Activated T-cell treated with anti-CD3 and anti-CD28 coated beads for 4 hours (primary cell): ENCODE measurements around the gene NPTX1.

Experiments used
- DNase-seq: peaks from one replicate; pipeline ENCODE4 v3.0.0-alpha.2; 2020

Gene NPTX1

DNA sequence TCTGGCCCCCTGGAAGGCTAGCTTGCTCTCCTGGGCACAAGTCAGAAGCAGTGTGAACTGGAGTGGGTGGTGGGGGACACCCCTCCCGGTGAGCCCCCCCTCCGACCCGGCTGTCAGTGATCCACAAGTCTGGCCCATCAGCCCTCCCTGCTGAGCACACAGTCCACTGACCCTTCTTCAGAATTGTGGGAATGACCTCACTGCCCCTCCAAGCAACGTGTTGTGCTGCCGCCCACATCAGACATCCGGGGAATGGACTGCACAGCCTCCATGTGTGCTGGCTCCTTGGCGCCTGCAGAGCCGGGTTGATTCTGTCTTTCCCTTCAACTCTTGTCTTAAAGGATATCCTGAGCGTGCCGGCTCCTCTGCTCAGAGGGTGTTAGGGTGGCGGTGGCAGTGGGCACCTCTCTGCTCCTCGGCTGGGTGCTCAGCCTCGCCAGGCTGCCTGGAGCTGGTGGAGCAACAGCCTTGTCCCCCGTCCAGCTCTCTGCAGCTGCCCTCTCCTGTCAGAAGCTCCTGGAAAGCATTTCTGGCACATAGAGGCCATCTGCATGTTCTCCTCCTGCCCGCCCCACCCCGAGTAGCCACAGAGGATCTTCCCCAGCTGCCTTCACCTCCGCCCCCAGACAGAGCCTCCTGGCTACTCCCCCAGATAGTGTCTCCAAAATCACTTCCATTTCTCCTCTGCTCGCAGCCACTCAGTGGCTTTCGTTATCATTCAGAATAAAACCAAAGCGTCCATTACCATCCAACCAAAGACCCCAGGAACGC, 19.8 kb downstream of the NPTX1 start:
- no peak for DNase-seq

- no peak for DNase-seq
Measured at GRCh38 chr17:80455784-80456183, 20.6 kb downstream of the NPTX1 start.

DNA sequence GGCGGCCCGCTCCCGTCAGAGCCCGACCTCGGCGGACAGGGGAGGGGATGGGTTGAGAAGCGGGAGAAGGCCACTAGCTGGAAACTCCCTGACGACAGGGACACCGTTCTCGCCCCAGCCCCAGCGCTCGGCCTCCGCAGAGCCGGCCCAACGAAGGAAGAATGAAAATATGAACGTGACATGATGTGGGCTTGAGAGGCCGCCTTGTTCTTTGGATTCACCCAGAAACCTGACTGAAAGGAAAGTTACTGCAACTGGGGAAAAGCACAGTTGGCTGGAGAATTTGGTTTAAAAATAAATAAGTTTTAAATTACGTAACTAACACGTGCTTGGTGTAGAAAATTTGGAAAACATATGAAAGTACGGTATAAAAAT, 21.1 kb downstream of the NPTX1 start:
- no peak for DNase-seq

GRCh38 chr17:80454557-80455335, 21.7 kb downstream of the NPTX1 start:
- peak; percentile 92 for DNase-seq

DNA sequence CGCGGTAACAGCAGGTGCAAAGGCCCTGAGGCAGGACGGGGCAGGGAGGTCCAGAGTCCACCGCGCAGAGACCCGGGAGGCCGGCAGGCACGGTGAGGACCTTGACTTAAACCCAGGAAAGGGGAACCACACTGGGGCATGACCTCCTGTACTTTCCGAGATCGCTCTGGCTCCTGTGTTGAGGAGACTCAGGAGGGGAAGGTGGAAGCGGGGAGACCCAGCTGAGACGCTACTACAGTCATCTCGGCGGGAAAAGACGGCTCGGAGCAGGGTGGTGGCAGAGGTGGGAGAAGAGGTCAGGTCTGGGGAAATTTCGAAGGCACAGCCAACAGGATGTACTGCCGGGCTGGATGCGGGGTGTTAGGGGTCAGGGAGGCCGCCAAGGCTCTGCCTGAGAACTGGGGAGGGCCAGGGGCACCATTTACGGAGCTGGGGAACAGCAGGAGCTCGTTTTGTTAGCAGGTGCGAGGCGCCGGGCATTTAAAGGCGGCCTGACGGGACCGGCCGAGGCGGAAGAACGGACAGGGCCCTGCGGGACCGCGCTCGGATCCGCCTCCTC, 22.3 kb downstream of the NPTX1 start:
- no peak for DNase-seq

DNA sequence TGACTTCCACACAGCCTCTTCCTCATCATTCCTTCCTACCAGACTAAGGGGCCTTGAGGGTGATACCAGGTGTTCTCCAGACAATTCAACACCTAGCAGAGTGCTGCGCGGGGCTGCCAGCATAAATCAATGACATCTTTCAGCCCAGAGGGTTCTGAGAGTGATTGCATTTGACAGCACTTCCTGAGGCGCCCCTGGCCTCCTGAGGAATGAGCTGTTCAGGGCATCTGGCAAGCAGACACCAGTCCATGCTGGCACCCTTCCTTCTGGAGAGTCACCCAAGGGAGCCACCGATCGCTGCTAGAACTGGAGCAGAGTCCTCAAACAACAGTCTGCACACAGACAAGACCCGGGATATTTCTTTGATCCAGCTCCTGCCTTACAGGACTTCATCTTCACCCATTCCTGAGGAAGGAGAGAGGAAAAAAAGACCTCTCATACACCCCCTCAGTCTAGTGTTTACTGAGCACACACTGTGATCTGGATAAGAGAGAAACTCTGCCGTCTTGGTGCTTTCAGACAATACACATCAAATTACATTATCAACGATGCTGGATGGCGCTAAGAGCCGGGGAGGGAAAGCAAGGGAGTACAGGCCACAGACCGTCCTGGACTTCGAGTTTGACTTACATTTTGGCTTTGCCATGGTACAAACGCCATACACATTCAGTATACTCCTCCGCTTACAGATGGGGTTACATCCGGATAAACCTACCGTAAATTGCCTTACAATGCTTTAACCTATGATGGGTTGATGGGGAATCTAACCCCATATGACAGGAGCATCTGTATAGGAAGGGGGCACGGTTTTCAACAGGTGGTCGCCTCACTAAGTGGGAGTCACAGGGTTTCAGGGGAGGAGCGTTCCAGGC, 23.0 kb downstream of the NPTX1 start:
- DNase-seq: no peak

- no peak for DNase-seq
Measured at GRCh38 chr17:80452173-80452915, 24.1 kb downstream of the NPTX1 start.

DNA sequence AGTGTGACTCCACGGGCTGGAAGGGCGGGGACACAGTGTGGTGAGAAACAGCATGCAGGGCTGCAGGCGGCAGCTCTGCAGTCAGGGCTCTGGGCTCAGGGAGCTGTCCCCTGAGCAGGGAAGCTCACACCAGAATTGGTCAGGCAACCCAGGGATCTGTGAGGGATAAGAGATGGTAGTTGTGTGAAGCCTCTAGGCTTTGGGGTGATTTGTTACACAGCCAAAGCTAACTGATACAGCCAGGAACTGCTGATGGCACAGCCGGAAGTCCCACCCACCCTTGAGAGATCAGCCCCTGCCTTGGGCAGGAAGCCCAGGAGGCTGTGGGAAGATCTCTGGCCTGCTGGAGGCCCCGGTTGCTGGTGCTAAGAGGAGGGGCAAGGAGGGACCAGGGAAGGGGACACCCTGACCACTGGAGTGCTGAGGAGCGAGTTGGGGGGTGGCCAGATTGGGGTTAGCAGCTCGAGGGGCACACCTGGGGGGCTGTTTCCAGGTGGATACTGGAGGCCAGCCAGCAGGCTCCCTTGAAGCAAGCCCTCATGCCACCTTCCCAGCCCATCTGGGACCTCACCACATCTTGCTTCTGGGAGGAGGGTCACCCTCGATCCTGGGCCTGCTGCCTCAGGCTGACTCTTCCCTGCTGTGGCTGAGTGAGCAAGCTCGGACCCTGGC, 25.2 kb downstream of the NPTX1 start:
- no peak for DNase-seq

DNA sequence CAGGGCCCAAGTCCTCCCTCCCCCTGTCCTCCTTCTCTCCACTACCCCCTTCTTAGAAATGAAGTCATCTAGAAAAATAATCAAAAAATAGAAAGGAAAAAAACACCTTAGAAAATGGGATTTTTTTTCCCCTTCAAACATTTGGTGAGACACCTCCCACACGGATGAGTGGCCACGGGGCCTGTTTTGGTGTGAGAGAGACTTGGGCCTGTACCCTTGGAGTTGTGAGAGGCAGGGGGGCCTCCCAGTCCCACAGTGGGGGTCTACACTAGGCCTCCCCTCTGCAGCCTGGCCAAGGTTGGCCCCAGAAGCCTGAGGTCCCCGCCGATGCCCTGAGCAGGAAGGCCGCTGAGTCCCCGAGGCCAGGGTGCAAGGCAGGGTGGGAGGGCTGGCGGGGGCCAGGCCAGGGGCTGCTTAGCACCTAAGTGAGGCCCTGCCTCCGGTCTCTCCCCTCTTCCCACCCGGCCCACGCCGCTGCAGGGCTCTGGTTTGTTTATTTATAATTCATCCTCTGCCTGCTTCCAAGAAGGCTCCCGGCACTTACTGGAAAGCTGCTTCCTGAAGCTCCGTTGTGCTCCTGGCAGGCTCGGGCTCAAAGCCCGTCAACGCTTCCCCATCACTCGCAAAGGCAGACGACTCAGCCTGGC, 26.4 kb downstream of the NPTX1 start:
- DNase-seq: no peak

- no peak for DNase-seq
Measured at GRCh38 chr17:80449194-80449929, 27.0 kb downstream of the NPTX1 start.

GRCh38 chr17:80447790-80448189, 28.6 kb downstream of the NPTX1 start:
- no peak for DNase-seq

DNA sequence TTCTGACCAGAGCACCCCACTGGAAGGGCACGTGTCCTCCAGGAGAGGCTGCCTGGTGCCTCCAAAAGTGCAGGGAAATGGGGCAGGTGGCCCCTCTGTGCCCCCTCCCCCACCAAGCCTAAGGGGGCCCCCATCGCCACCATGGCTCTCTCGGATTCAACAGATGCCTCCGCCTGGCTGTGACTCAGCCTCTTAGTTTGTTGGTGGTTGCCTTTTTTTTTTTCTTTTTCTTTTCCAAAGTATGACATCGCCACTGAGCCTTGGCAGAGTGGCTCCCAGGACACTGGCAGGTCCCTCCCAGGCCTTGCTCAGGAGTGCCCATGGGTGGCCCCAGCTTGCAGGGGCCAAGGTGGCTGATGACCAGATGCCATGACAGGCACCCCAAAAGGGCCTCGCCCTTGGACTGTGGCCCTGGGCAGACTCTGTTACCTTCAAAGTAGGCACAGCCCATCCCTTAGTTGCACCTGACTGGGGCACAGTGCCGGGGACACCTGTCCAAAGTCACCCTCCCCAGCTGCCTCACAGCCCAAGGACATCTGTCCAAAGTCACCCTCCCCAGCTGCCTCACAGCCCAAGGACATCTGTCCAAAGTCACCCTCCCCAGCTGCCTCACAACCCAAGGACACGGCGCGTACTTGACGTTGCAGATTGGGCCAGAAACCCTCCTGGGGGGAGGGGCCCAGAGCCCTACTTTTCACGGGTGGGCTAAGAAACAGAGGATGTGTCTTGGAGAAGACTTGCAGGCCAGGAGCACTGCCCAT, 29.6 kb downstream of the NPTX1 start:
- DNase-seq: no peak

DNA sequence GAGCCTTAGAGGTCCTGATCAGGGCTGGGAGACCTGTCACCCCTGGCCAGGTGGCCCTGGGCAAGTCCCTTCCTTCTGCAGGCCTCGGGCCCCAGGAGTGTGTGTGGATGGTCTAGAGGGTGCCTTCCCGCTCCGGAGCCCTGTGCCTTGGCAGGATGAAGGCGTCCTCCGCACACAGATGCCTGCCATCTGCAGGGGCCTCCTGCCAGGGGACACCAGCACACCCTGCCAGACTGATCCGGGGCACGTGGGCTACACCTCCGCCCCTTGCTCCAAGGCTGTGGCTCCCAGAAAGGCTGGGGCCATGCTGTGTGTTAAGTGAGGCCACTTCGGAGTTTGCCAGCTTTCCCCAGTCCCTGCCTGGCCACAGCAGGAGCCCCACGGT, 30.7 kb downstream of the NPTX1 start:
- no peak for DNase-seq

- no peak for DNase-seq
Measured at GRCh38 chr17:80445007-80445725, 31.2 kb downstream of the NPTX1 start.

DNA sequence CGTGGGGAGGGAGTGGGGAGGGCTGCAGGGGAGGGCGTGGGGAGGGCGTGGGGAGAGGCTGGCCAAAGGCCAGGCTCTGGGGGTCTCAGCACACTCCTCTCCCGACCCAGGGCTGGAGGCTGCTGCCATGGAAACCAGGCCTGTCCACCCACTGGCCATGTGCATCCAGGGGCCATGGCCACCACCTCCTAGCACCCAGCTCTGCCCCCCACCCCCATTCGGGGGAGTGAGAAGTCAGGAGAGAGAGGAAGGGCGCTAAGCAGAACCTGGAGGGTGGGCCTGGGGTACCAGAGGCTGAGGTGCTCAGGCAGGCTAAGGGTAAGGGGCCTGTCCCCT, 31.8 kb downstream of the NPTX1 start:
- no peak for DNase-seq

DNA sequence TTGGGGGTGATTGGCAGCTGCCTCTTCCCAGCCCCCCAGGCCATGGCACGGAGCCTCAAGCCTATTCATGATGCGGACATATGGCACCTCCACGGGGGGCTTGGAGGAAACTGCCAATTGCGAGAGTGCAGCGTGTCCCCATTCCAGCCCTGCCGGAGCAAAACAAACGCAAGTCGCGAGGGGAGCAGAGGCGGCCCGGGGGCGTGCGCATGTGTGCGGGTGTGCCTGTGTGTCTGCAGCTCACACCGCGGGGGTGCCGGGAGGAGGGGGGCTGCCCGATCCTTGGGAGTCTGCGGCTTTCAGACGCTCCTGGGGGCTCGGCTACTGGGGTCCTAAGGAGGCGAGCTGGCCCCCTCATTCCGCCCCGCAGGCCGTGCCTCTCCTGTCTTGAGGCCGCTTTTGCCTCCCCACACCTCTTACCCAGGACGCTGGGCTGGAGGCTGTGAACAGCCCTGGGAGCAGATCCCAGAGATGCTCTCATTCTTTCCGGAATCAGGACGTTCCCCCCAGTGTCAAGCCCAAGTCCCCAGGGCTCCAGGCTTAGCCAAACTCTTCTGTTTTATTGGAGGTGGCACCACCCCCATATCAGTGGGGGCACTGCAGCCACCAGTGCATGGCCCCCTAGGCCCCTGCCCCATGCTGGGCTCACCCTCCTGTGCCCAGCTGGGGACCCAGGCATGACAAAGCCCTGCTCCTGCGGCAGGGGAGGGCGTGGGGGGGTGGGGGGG, 32.3 kb downstream of the NPTX1 start:
- DNase-seq: no peak

DNA sequence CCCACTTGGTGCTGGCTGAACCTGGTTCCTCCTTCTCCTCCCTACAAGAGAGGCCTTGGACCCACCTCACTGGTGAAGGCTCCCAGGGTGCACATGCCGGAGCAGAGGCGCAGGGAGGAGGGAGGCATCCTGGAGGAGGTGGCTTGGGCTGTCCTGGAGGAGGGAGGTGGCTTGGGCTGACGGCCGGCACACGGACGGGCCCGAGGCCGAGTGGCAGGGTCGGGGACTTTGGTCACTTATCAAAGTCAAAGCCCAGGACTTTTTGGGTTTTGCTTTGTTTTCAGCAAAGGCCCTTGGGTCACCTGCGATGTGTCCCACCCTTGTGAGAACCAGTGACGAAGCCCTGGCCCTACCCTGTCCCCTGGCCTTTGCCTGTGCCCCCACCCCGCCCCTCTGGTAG, 32.9 kb downstream of the NPTX1 start:
- no peak for DNase-seq

DNA sequence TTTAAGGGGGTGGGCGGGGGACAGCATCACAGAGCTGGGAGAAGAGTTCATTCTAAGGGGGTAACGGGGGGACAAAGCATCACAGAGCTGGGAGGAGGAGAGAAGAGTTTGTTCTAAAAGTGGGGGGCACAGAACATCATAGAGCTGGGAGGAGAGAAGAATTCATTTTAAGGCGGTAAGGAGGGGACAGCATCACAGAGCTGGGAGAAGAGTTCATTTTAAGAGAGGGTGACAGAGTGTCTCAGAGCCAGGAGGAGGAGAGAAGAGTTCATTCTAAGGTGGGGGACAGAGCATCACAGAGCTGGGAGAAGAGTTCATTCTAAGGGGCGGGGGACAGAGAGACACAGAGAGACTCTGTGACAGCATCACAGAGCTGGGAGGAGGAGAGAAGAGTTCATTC, 33.6 kb downstream of the NPTX1 start:
- no peak for DNase-seq

DNA sequence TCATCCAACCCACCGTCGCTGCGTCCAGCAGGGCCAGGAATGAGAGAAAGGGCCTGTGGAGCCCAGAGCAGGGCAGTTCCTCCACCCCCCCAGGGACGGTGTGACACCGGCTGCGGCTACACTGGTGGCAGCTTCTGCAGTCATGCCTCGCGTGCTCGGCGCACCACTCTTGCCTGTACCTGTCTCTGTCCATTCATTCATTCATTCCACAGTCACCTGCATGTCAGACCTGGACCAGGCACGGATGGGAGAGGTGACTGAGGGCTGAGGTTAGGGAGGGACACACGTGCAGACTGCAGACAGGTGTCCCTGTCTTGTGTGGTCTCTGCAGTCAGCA, 34.1 kb downstream of the NPTX1 start:
- no peak for DNase-seq
